Inflammatory macrophage treated with lipopolysaccharide for 4 hours (primary cell): ENCODE results near the gene SLC2A6.

ENCODE experiments used
- DNase-seq: peaks from one replicate; pipeline ENCODE4 v3.0.0-alpha.2; 2020

Gene SLC2A6

GRCh38 chr9:133495327-133496293 lies 16.7 kb upstream of the SLC2A6 start:
- no peak for DNase-seq

GRCh38 chr9:133494636-133495326 lies 15.9 kb upstream of the SLC2A6 start:
- DNase-seq, result no peak

GRCh38 chr9:133493845-133494540 lies 15.1 kb upstream of the SLC2A6 start:
- no peak for DNase-seq

GRCh38 chr9:133493428-133493827 lies 14.5 kb upstream of the SLC2A6 start:
- no peak for DNase-seq

GRCh38 chr9:133492061-133493021 lies 13.4 kb upstream of the SLC2A6 start:
- DNase-seq, result no peak

- no peak for DNase-seq
Measured at GRCh38 chr9:133491656-133491925, 12.7 kb upstream of the SLC2A6 start.

- no peak for DNase-seq
Measured at GRCh38 chr9:133490865-133491655, 12.2 kb upstream of the SLC2A6 start.

GRCh38 chr9:133490201-133490681 lies 11.3 kb upstream of the SLC2A6 start:
- DNase-seq, result no peak

- DNase-seq, result no peak
Measured at GRCh38 chr9:133489253-133490190, 10.6 kb upstream of the SLC2A6 start.

GRCh38 chr9:133488686-133489252 lies 9.9 kb upstream of the SLC2A6 start:
- DNase-seq, result no peak

- DNase-seq, result no peak
Measured at GRCh38 chr9:133487331-133487725, 8.4 kb upstream of the SLC2A6 start.

- DNase-seq, result no peak
Measured at GRCh38 chr9:133485531-133486260, 6.8 kb upstream of the SLC2A6 start.

- DNase-seq, result no peak
Measured at GRCh38 chr9:133484671-133485437, 6.0 kb upstream of the SLC2A6 start.

GRCh38 chr9:133483611-133484010 lies 4.7 kb upstream of the SLC2A6 start:
- no peak for DNase-seq

- DNase-seq, result peak; percentile 83
Measured at GRCh38 chr9:133477992-133478850, 678 bp downstream of the SLC2A6 start.

- DNase-seq, result no peak
Measured at GRCh38 chr9:133477461-133477860, 1.4 kb downstream of the SLC2A6 start.

- no peak for DNase-seq
Measured at GRCh38 chr9:133476941-133477340, 2.0 kb downstream of the SLC2A6 start.
